HCT116 (cell line): ENCODE data around the gene GNG10. TPM values are rescaled to one million over a fixed set of nuclear protein-coding genes. Genes with fewer than 3 reads are reported as not detected.

Experiments
- ATAC-seq: fragments of 200-7000 bp; cut with Tn5 transposase; 2 replicates; pipeline ENCODE4 v1.9.1; 2020; ENCODE audit warnings: mild to moderate bottlenecking, moderate library complexity
- BruUV-seq: library from RNA; stranded (reverse); fragments of 400-500 nt; replicated peaks from 2 replicates; lab custom pipeline; 2021; lab: Mats Ljungman, UMichigan
- CTCF ChIA-PET: fragments of 300-600 bp; sonication (Branson Sonifier 250); formaldehyde crosslinking; loops from one replicate; lab custom pipeline; 2021; ENCODE audit warnings: antibody characterized with exemption; lab: Charles Lee
- POLR2A ChIA-PET: fragments of 300-600, 350-600 bp; sonication (Branson Sonifier 250); formaldehyde crosslinking; loops from one replicate; lab custom pipeline; 2021; ENCODE audit warnings: antibody characterized with exemption; lab: Charles Lee
- RAD21 ChIA-PET, 2 experiments: fragments of 300-600 bp; sonication (Branson Sonifier 250); formaldehyde crosslinking; loops; one replicate each; lab custom pipeline; 2023; ENCODE audit warnings: low total read pairs in 2 of 2; ENCODE audit not compliant: uncharacterized antibody in 2 of 2, unreplicated experiment in 2 of 2, low non-redundant PET in 1 of 2; lab: Charles Lee
- DNase-seq: peaks from one replicate; pipeline ENCODE4 v3.0.0-alpha.2; 2010; ENCODE audit warnings: low read depth, low spot score
- H2AFZ ChIP-seq: fragments of 200-600 bp; shearing (Covaris generic), sonication (generic); 2 replicates; pipeline ENCODE4 v1.6.1; 2017; ENCODE audit warnings: low read depth, mixed run types, mixed read lengths, antibody characterized with exemption, low read length; ENCODE audit not compliant: poor library complexity, severe bottlenecking
- H3K27ac ChIP-seq: 2 replicates; pipeline ENCODE4 v1.5.1; 2012; ENCODE audit warnings: low read depth, low read length
- H3K27me3 ChIP-seq: fragments of 200-600 bp; sonication (generic); 2 replicates; pipeline ENCODE4 v1.6.1; 2016; ENCODE audit warnings: mixed run types, low read length, mixed read lengths; ENCODE audit not compliant: insufficient read depth
- H3K36me3 ChIP-seq, 2 experiments: fragments of 200-500 bp in 1 of 2; fragments of 200-600 bp in 1 of 2; sonication (Bioruptor generic) in 1 of 2; sonication (generic) in 1 of 2; 2 replicates each; pipeline versions ENCODE4 v1.5.1 to v1.6.1; 2014 to 2016; ENCODE audit warnings: low read length in 2 of 2, inconsistent platforms in 1 of 2, mixed read lengths in 1 of 2, mixed run types in 1 of 2; ENCODE audit not compliant: insufficient read depth in 2 of 2, control insufficient read depth in 1 of 2
- H3K4me1 ChIP-seq, 2 experiments: fragments of 200-600 bp in 1 of 2; sonication (generic) in 1 of 2; 2 replicates each; pipeline versions ENCODE4 v1.5.1 to v1.6.1; 2012 to 2017; ENCODE audit warnings: low read length in 2 of 2, inconsistent platforms in 1 of 2, mild to moderate bottlenecking in 1 of 2, mixed read lengths in 1 of 2, mixed run types in 1 of 2, moderate library complexity in 1 of 2; ENCODE audit not compliant: insufficient read depth in 2 of 2, control insufficient read depth in 1 of 2
- H3K4me2 ChIP-seq: fragments of 200-600 bp; sonication (generic); 2 replicates; pipeline ENCODE4 v1.6.1; 2017; ENCODE audit warnings: mixed run types, low read length, mixed read lengths
- H3K4me3 ChIP-seq, 2 experiments: fragments of 200-600 bp in 1 of 2; sonication (generic) in 1 of 2; replicated peaks in 1 of 2; 2 replicates each; pipeline ENCODE4 v1.5.1; 2011 to 2016; ENCODE audit warnings: low read length in 2 of 2, control low read depth in 1 of 2, low read depth in 1 of 2, mild to moderate bottlenecking in 1 of 2, mixed read lengths in 1 of 2, mixed run types in 1 of 2
- H3K79me2 ChIP-seq: fragments of 200-600 bp; sonication (generic); 2 replicates; pipeline ENCODE4 v1.6.1; 2017; ENCODE audit warnings: mild to moderate bottlenecking, mixed run types, low read length, moderate library complexity, mixed read lengths; ENCODE audit not compliant: insufficient read depth
- H3K9ac ChIP-seq: fragments of 200-600 bp; sonication (generic); 2 replicates; pipeline ENCODE4 v1.6.1; 2016; ENCODE audit warnings: low read length, mixed read lengths
- H3K9me2 ChIP-seq: fragments of 200-600 bp; sonication (generic), shearing (Covaris generic); 2 replicates; pipeline ENCODE4 v1.6.1; 2017; ENCODE audit warnings: mixed run types, mild to moderate bottlenecking, moderate library complexity; ENCODE audit not compliant: insufficient read depth
- H3K9me3 ChIP-seq, 2 experiments: fragments of 200-500 bp in 1 of 2; fragments of 200-600 bp in 1 of 2; sonication (Bioruptor generic) in 1 of 2; sonication (generic) in 1 of 2; 2 replicates each; pipeline ENCODE4 v1.6.1; 2014 to 2017; ENCODE audit warnings: low read length in 2 of 2, mixed read lengths in 2 of 2, inconsistent platforms in 1 of 2, low read depth in 1 of 2, mild to moderate bottlenecking in 1 of 2, mixed run types in 1 of 2, moderate library complexity in 1 of 2; ENCODE audit not compliant: control insufficient read depth in 1 of 2, insufficient read depth in 1 of 2
- H4K20me1 ChIP-seq: fragments of 200-600 bp; sonication (generic), shearing (Covaris generic); 2 replicates; pipeline ENCODE4 v1.6.1; 2017; ENCODE audit warnings: mixed run types, mild to moderate bottlenecking, moderate library complexity; ENCODE audit not compliant: insufficient read depth
- CBX3 ChIP-seq: IDR thresholded peaks from 2 replicates; pipeline ENCODE4 v1.6.1; 2012; ENCODE audit warnings: low read depth
- ELF1 ChIP-seq: IDR thresholded peaks from 2 replicates; pipeline ENCODE4 v1.6.1; 2012; ENCODE audit warnings: low read depth, borderline replicate concordance
- POLR2A ChIP-seq: IDR thresholded peaks from 2 replicates; pipeline ENCODE4 v1.7.0; 2011; ENCODE audit warnings: borderline replicate concordance; ENCODE audit not compliant: insufficient read depth, insufficient read length; ENCODE audit errors: extremely low read depth
- RAD21 ChIP-seq: IDR thresholded peaks from 2 replicates; pipeline ENCODE4 v1.6.1; 2012; ENCODE audit warnings: low read depth, mild to moderate bottlenecking
- SIN3A ChIP-seq: IDR thresholded peaks from 2 replicates; pipeline ENCODE4 v1.6.1; 2012; ENCODE audit warnings: low read depth
- SP1 ChIP-seq: IDR thresholded peaks from 2 replicates; pipeline ENCODE4 v1.6.1; 2012; ENCODE audit warnings: low read depth
- SRF ChIP-seq: IDR thresholded peaks from 2 replicates; pipeline ENCODE4 v1.6.1; 2012; ENCODE audit warnings: low read depth
- TCF7L2 ChIP-seq: IDR thresholded peaks from 2 replicates; pipeline ENCODE4 v1.7.0; 2011; ENCODE audit warnings: borderline replicate concordance, inconsistent platforms; ENCODE audit not compliant: insufficient read depth, insufficient read length; ENCODE audit errors: extremely low read depth
- YY1 ChIP-seq: IDR thresholded peaks from 2 replicates; pipeline ENCODE4 v1.6.1; 2011; ENCODE audit warnings: low read length, low read depth, moderate library complexity, mild to moderate bottlenecking; ENCODE audit not compliant: insufficient replicate concordance; ENCODE audit errors: extremely low read depth
- ZNF274 ChIP-seq: fragments of 200-500 bp; sonication (Bioruptor generic); IDR thresholded peaks from 2 replicates; pipeline ENCODE4 v1.6.1; 2014; ENCODE audit warnings: mild to moderate bottlenecking, low read depth, low read length, inconsistent platforms
- intact Hi-C: fragments of 100-400 bp; cut with micrococcal nuclease; formaldehyde crosslinking; loops from 2 replicates; pipeline ENCODE4 v1.10.0; 2022
- total RNA-seq: library from RNA; stranded (reverse); gene quantifications from one replicate; pipeline ENCODE4 v1.2.1, GENCODE V29; 2021; ENCODE audit not compliant: unreplicated experiment
- TF ChIP-seq, protein P1 (sequence below): IDR thresholded peaks from 2 replicates; pipeline ENCODE4 v1.6.1; 2012
- TF ChIP-seq, protein P2 (sequence below): IDR thresholded peaks from 2 replicates; pipeline ENCODE4 v1.6.1; 2012

Gene GNG10
- total RNA-seq, 1 experiment from 2014 or later: 46.8 TPM

DNA sequence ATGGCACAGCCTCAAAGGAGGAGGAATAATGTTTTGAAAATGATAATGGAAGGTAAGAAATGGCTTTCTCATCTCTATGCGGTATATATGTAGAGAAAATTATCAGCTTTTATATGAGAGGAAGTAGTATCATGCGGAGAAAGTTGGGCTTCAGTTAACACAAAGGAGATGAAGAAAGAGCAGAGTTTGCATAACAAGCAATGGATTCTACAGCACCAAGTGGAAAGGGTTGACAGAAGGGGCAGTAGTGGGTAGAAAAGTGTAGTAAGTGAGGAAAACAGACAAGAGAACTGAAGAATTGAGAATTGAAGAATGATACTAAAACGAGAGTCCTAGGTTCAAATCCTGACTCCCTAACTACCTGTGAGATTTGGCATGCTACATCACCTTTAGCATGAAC is 51.0 kb downstream of the GNG10 start:
- Histone ChIP-seq H3K4me3 (no peak overlapping the region), H4K20me1 (no peaks in the 10 kb centered on the region), H3K27ac (no peak overlapping the region), H3K79me2 (no peaks in the 10 kb centered on the region), H3K27me3 (no peaks in the 10 kb centered on the region), H3K4me2 (no peak overlapping the region), H3K9me2 (no peaks in the 10 kb centered on the region), H3K9me3 (no peaks in the 10 kb centered on the region), H3K9ac (no peak overlapping the region), H3K4me1 (no peaks in the 10 kb centered on the region), H3K36me3 (no peaks in the 10 kb centered on the region), H2AFZ (no peak overlapping the region)
- TF ChIP-seq POLR2A (no peak), YY1 (no peak), TCF7L2 (no peak), SP1 (no peak), ELF1 (no peak)
- TF ChIP-seq, protein P1, sequence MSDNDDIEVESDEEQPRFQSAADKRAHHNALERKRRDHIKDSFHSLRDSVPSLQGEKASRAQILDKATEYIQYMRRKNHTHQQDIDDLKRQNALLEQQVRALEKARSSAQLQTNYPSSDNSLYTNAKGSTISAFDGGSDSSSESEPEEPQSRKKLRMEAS: no peak
- CTCF ChIA-PET: no interaction called here
- POLR2A ChIA-PET: no interaction called here
- no peak for ATAC-seq
- DNase-seq: no peak
- RAD21 ChIA-PET: no interaction called here
- intact Hi-C loops: loop anchor here (10.0 kb wide), 1 partner anchor 58 kb away; no protein-coding TSS in a partner anchor
- no TSS peak for BruUV-seq

DNA sequence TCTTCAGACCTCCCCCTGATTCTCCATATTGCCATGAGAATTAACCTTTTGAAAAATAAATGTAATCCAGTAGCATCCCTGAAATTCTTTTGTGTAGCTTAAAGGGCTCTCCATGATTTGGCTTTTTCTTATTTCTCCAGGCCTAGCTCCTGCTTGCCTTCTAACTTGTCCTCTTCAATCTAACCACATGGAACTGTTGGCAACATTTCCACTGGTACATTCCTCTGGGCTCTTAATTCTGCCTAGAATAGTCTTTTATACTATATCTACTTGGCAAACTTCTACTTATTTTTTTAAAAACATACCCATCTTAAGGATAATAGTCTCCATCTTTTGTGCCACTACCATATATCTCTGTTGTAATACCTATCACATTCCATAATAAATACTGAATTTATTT is 54.1 kb downstream of the GNG10 start:
- intact Hi-C loops: loop anchor here (10.0 kb wide), 1 partner anchor 61 kb away; no protein-coding TSS in a partner anchor
- Histone ChIP-seq H3K4me3 (no peak overlapping the region), H3K27ac (no peak overlapping the region), H3K9me2 (no peaks in the 10 kb centered on the region), H3K27me3 (no peaks in the 10 kb centered on the region), H4K20me1 (no peaks in the 10 kb centered on the region), H2AFZ (no peak overlapping the region), H3K9ac (no peak overlapping the region), H3K4me2 (no peak overlapping the region), H3K9me3 (no peaks in the 10 kb centered on the region)
- ChIA-PET RAD21 (no interaction called here), CTCF (no interaction called here), POLR2A (no interaction called here)
- no peak for DNase-seq
- no TSS peak for BruUV-seq
- TF ChIP-seq RAD21: no peak
- TF ChIP-seq YY1: no peak
- TF ChIP-seq, protein P2, sequence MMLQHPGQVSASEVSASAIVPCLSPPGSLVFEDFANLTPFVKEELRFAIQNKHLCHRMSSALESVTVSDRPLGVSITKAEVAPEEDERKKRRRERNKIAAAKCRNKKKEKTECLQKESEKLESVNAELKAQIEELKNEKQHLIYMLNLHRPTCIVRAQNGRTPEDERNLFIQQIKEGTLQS: no peak
- no peak for TF ChIP-seq CBX3
- no peak for TF ChIP-seq ZNF274
- no peak for TF ChIP-seq SIN3A
- TF ChIP-seq SRF: no peak
- TF ChIP-seq, all 23 proteins: peak for 0
- Histone ChIP-seq H3K36me3 (no peaks in the 10 kb centered on the region), H3K4me1 (no peaks in the 10 kb centered on the region), H3K79me2 (no peaks in the 10 kb centered on the region)
- ATAC-seq: no peak
